NCI-H2196 (cell line): ENCODE data around the gene NRN1.
"Not testable (repeated sequence)": the region's sequence is repeated elsewhere in the genome, so short reads cannot be mapped to it uniquely, and the experiment has no call there.

Experiments used
- DNase-seq: peaks from one replicate; lab custom pipeline; 2025; ENCODE audit not compliant: unreplicated experiment; lab: John Stamatoyannopoulos, UW

The NRN1 gene

DNA sequence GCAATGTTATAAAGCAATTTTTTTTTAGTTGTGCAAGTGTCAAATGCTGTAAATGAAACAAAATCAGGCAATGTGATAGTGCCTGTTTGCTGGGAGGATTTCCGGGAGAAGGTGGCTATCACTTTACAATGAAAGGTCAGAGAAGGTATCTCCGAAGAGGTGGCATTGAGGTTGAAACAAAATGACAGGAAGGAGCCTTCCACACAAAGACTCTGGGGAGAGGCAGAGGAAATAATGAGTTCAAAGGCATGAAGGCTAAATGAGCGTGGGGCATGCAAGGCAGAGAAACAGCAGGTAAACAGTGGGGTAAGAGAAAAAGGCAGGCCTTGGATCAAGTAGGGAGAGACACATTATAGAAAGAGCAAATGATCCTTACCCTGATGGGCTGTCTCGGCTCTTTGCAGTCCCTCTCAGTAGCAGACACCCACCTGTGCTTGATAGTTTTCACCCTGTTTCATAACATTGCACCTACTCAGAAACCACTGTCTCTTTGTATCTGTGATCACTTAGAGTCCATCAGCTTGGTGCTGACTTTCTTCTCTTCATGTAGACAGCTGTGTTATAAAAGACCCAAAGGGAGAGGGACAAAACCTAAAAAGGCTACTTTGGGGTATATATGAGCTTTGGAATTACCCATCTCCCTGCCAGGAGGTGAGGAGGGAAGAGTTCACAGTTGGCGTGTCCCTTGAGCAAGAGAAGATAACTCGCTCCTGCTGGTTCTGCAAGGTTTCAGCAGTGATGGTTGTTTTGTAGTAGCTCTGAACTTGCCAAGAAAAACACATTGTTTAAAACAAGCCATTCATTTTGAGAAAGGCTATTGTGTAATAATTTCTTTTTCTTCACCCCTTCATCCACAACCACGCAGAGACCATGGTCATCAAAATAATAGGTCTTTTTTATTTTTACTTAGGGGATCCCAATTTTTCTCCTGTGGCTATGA, 22.3 kb downstream of the NRN1 start:
- no peak for DNase-seq

DNA sequence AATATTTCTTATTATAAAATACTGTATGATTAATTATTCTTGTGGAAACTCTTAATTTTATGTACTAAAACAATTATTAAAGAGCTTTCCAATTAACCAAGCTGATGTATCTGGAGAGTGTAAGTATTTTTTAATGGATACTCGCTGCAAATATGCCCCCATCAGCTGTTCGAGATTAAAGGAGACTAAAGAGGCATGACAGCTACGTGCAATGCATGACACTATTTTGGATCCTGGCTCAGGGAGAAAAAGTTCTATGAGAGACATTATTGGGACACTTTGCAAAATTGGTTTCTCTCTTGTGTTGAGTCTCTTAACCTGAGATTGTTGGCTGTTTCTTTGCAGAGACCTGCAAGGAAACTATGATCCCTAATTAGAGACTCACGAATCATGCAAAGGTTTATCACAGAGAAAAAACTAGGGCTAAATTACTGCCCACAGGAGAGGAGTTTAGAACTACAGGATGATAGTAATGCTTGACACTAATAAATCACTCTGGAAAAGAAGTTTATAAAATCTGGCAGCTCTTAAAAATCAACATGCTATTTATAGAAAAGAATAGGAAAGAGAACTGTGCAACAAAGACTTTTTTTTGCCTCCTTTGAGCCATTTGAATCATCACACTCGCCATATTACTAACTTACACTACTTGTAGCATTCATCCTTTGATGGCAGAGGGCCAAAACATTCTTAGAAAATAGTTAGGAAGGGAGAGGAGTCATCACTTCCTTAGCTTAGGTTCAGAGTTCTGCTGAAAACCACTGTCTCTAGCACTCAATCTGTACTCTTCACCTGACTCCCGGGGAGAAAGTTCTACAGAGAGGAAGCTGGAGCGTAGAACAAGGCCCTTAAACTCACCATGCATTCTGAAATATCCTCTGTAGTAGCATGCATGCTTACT, 25.3 kb downstream of the NRN1 start:
- no peak for DNase-seq

DNA sequence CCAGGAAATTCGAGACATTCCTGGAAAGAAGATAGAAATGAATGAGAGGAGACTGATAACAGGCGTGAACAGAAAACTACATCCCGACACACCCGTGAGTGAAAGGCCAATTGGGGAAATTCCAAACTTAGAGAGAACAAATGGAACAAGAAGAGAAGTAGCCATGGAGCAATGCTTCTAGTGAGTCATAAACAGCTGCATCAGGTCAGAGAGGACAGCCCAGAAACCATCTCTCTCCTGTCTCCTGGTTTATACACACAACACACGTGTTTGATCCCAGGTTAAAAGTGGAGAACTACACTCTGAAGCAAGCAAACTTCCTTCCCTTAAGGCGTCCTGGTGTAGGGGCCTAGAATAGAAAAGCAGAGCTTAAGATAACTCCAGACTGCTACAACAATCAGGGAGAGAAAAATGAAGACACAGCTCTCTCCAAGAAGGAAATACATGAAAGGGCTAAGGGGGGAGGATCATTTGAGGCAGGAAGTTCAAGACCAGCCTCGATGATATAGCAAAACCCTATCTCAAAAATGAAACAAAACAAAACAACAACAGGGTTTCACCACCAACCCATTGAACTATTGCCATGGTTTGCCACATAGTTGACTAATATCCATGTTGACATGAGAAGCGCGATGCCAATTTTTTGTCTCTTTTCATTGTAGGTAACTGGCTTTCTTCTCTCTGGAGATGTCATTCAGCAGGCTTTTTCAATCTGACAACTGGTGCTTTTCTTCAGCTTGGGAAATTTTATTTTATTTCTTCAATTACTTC, 26.9 kb downstream of the NRN1 start:
- DNase-seq, result no peak

DNA sequence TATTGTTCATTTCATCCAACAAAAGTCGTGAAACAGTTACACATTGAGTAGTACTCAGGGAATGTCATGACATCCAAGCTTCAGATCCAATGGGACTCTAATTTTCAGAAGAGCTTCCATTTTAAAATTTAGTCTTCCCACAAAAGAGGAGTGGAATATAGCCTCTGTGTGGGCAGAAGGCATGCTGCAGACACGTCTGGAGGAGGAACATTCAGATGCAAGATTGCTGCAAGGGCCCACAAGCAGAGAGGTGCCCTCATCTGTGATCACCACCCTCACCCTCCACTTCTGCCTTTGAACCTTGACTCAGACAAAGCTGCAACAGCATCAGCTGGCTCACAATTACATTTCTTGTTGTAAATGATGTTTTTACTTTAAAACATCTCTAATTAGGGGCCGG, 29.9 kb downstream of the NRN1 start:
- DNase-seq, result no peak

DNA sequence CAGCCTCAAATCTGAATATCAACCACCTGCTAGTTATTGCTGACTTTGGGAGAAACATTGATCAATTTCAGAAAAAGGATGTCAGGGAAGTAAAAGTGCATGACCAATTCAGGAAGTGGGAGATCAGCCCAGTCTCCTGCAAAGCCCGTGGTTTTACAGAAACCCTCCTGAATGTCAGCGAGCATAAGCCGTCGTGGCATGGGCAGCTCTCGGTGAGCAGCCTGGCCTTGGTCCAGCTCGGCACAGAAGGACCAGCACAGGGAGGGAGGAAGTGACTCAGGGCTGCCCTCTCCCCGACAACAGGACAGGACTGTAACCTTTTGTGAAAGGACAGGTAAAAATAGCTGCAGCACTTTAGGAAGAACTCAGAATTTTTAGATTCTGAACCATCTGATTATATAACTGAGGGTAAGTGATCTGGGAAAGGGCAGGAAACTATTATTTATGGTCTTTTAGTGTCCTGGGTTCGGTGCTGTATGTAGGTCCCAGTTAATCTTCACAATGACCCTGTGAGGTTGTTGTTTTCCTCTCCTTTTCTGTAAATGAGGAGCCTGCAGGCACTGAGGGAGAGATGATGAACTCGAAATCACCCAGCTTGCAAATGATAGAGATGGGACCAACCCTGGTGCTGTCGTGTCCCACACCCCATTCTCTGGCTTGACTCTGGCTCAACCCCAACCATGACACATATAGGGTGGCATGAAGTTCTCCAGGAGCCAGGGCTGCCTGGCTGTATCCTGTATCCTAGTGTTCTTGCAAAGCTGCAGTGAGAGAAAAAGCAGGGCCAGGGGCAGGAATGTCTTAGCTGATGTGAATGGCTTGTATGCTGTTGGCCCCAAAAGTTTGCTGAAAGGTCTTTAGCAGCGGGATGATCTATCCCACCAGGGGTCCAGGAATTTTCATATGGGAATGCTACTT, 37.6 kb downstream of the NRN1 start:
- no peak for DNase-seq

DNA sequence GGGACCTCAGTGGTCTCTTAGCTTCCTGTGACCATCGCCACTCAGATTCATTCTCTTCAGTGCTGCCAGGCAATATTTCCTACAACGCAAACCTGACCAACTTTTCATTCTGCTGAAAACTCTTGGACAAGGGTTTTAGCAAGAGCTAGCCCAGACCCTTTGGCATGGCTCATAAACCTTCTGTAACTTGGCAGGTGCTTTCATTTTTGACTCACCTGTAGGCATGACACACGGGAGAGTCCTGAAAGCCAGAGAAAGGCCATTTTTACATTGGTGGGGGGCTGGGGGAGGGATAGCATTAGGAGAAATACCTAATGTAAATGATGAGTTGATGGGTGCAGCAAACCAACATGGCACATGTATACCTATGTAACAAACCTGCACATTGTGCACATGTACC, 38.7 kb downstream of the NRN1 start:
- not testable (repeated sequence) for DNase-seq

DNA sequence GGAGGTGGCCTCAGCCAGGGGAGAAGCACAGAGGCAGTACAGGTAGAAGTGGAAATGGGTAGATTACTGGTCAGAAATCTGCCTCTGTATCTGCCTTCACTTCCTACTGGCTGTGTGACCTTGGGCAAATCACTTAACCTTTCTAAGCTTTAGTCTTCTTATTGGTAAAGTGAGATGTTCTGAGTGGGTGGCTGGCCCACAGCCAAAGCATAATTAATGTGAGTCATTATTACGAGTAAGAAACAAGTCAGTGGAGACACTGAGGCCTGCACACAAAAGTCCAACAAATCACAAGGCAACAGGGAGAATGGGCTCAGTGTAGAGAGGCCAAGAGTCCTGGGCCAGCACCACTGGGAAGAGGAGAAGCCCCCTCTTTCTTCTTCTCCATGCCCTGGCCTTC, 39.1 kb downstream of the NRN1 start:
- DNase-seq, result no peak

DNA sequence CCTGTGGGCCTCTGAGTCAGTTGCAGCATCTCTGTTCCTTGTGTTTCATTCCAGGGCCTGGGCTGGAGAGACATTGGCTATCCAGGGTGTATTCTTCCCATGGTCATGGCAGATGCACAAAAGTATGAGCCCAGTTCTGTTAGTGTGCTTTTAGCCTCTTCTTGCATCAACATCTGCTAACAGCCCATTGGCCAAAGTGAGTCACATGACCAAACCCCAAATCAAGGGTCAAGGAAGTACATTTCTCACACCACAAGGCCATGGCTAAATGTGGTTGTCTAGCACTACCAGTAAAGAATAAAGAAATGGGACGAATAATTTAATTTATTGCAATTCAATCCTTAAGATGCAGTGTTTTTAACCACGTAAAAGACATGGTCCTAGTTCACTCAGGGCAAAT, 43.9 kb downstream of the NRN1 start:
- DNase-seq, result no peak

DNA sequence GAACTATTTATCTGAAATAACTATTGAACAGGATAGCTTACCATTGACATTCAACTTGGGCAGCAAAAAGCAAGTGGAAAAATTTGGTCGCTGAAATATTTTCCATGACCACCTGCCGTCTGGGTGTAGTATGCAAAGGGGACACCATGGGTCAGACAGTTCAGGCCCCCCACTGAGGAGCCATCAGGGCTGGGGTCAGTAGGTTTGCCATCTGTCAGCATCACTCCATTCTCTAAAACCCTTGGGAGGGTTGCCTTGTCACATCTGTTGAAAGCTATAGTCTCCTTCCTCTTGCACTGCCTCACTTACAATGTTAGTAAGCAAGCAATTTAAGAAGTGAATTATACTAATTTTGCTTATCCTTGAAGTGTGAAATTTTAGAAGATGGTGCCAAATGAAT, 44.9 kb downstream of the NRN1 start:
- no peak for DNase-seq

DNA sequence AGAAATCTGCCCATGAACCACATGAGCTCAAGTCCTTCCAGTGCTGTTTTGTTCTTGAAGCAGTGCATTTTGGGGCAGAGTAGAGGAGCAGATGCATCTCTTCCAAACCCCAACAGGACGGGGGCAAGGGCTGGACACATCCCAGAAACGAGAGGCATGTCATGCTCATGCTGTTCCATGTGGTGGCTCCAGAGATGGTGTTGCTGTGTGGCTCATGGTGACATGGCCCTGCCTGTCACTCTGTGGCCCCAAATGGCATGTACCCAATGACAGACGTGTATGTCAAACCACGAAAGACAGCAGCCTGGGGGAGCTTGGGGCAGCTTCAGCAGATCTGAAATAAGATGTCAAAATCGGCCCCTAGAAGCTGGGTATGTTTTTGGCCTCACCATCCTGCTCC, 46.3 kb downstream of the NRN1 start:
- no peak for DNase-seq

DNA sequence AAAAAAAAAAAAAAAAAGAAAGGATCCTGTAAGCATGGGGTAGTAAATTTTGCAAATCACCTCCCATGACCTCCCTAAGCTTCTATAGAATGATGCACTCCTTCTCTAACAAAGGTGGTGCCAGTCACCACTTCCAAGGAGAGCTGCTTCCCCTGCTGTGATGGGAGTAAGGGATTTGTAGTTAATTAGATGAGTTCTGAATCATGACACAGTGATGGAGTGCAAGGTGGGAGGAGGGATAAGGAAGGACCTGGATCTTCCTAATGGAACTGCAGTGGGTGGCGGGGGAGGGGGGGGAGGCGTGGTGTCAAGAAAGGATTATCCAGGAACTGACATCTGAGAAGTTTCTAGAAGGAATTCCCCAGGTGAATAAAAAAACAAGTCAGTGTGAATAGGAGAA, 47.8 kb downstream of the NRN1 start:
- DNase-seq, result no peak

DNA sequence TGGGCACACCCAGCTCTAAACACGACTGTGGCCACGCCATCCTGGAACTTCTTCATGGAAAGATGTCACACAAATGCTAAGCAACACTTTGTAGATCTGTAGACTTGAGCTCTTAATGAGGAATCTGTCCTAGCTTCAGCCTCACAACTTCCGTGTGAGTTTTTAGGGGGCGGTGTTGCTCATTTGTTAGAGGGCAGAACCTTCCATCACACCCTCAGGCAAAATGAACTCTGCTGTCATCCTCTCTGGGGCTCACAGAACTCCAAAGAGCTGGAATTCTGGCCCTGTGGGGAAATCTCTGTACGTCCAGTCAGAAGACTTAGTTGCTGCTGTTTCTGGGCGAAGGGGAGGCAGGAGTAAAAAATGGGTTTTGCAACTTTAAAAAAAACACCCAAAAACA, 49.8 kb downstream of the NRN1 start:
- no peak for DNase-seq

DNA sequence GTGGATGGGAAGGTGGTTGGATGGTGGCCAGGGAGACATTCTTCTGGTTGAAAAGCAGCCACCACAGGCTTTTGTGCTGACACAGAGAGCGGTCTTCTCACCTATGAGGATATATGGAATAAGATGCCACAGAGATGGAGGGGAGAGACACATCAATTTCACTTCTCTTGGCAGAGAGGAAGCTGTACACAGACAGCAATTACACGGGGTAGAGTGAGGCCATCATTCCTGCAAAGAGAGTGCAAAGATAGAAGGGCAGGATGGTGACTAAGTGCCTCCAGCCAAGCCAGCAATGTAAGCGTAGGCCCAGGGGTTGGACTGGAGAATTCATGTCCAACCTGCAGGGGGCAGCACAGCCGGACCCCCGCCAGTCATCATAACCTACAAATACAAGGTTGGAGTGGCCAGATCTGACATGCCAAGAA, 56.4 kb downstream of the NRN1 start:
- no peak for DNase-seq
